ENCODE results near the gene POU6F1. TPM values are rescaled to one million over a fixed set of nuclear protein-coding genes. Genes with fewer than 3 reads are reported as not detected.

POU6F1 gene
- total and polyA plus RNA-seq, 2 of the 8 experiments (the other 6 are each of a cell fraction or from before 2014, with no cell fraction given) = 5.6 to 8.7 TPM

- ChIA-PET CTCF (ENCODE audit: partially characterized antibody) (interaction anchor here (1.2 to 2.5 kb wide), 3 partner anchors 8 to 143 kb away, joined by 3 to 7 read pairs (median 4); no protein-coding TSS in a partner anchor), POLR2A (ENCODE audit: partially characterized antibody) (interaction anchor here (1.5 to 2.5 kb wide), 2 partner anchors 10 to 21 kb away, joined by 4 to 8 read pairs; partner anchors contain the start of gene POU6F1)
- Histone ChIP-seq H3K9me3 (ENCODE audit: insufficient read depth in 2 of 2, low read depth in 1 of 2, low read length in 1 of 2) (no peaks in the 10 kb centered on the region), H3K56ac (replicated peaks; ENCODE audit: insufficient read length, low read depth, low read length) (no peak overlapping the region), H2BK20ac (ENCODE audit: low read length) (no peak overlapping the region), H4K5ac (ENCODE audit: insufficient read length, low read depth, low read length) (no peak overlapping the region), H3K4me1 (replicated peaks in 1 of 4; ENCODE audit: control insufficient read depth in 3 of 4, insufficient read depth in 4 of 4, low read length in 3 of 4) (no peaks in the 10 kb centered on the region), H3K79me2 (ENCODE audit: control insufficient read depth in 1 of 2, insufficient read depth in 2 of 2, low read length in 2 of 2) (no peaks in the 10 kb centered on the region), H3K36me3 (ENCODE audit: control insufficient read depth in 2 of 4, insufficient read depth in 4 of 4, low read length in 3 of 4) (no peaks in the 10 kb centered on the region), H4K8ac (ENCODE audit: extremely low read depth, insufficient read depth, low read length) (peak overlapping the region; percentile 68; the same call in 1 of the 2 replicates), H2BK120ac (replicated peaks; ENCODE audit: low read depth, low read length) (no peak overlapping the region), H2BK15ac (ENCODE audit: low read length) (no peak overlapping the region), H3K79me1 (ENCODE audit: low read depth, low read length) (no peaks in the 10 kb centered on the region), H3K9ac (replicated peaks in 1 of 4; ENCODE audit: extremely low read depth in 1 of 4, low read depth in 3 of 4, low read length in 3 of 4) (no peak overlapping the region), H3K23me2 (ENCODE audit: low read depth, low read length) (no peaks in the 10 kb centered on the region), H2AFZ (ENCODE audit: low read length) (no peak overlapping the region), H2BK12ac (ENCODE audit: low read depth, low read length) (no peak overlapping the region), H3K27me3 (replicated peaks in 1 of 4; ENCODE audit: control insufficient read depth in 3 of 4, extremely low read depth in 1 of 4, insufficient read depth in 3 of 4, low read length in 3 of 4) (no peaks in the 10 kb centered on the region), H3K23ac (ENCODE audit: insufficient read length) (no peak overlapping the region), H2BK5ac (ENCODE audit: low read depth, low read length) (no peak overlapping the region), H4K91ac (replicated peaks; ENCODE audit: insufficient read length, low read length) (no peak overlapping the region), H3K27ac (ENCODE audit: low read depth, low read length) (no peak overlapping the region), H2AK5ac (ENCODE audit: low read depth, low read length) (no peak overlapping the region), H4K20me1 (replicated peaks in 1 of 2; ENCODE audit: control insufficient read depth in 1 of 2, insufficient read depth in 2 of 2, low read length in 2 of 2) (no peaks in the 10 kb centered on the region), H3K4me3 (ENCODE audit: extremely low read depth in 1 of 4, insufficient read depth in 2 of 4, low read depth in 3 of 4, low read length in 4 of 4) (no peak overlapping the region), H3K4ac (replicated peaks; ENCODE audit: insufficient read length, low read depth, low read length) (no peak overlapping the region), H3K14ac (ENCODE audit: insufficient read length) (no peak overlapping the region), H3K4me2 (ENCODE audit: insufficient read depth in 1 of 2, low read depth in 2 of 2, low read length in 2 of 2) (no peak overlapping the region), H3K18ac (ENCODE audit: extremely low read depth, low read length) (no peak overlapping the region)
- DNase-seq (ENCODE audit: low read depth in 1 of 2, low spot score in 2 of 2) (no peak), FAIRE-seq (no peak)
- WGBS, 2 experiments (ENCODE audit: extremely low coverage in 1 of 2, insufficient coverage in 1 of 2, insufficient read length in 1 of 2, insufficient replicate concordance in 2 of 2, low coverage in 1 of 2, low lambda C conversion rate in 2 of 2, missing lambda C conversion rate in 1 of 2) = 90% methylated on average over 25 of the region's 38 CpGs; no CpG with 5 or more reads in 1 of the 2 experiments
- TF ChIP-seq TAF7 (optimal IDR thresholded peaks at IDR 0.05; ENCODE audit: borderline replicate concordance, low read depth, low read length) (no peak), CHD1 (IDR thresholded peaks at IDR 0.05; ENCODE audit: low read depth, low read length) (no peak), CBX8 (IDR thresholded peaks at IDR 0.05; ENCODE audit: borderline replicate concordance, low read depth, low read length) (no peak), HDAC6 (IDR thresholded peaks at IDR 0.05; ENCODE audit: low read depth, low read length) (no peak), CEBPB (IDR thresholded peaks at IDR 0.05; ENCODE audit: low read depth, low read length) (no peak), CBX5 (IDR thresholded peaks at IDR 0.05; ENCODE audit: low read depth, low read length) (no peak), ATF2 (IDR thresholded peaks at IDR 0.05; ENCODE audit: low read length) (no peak), ASH2L (IDR thresholded peaks at IDR 0.05; ENCODE audit: low read length) (no peak), PHF8 (conservative IDR thresholded peaks at IDR 0.05; ENCODE audit: low read depth, low read length) (no peak), SAP30 (IDR thresholded peaks at IDR 0.05; ENCODE audit: insufficient read depth, insufficient replicate concordance, low read length) (no peak), TEAD4 (IDR thresholded peaks at IDR 0.05; ENCODE audit: low read depth, low read length) (no peak)
These were observed 19.9 kb downstream of the POU6F1 start for GRCh38 chr12:51197736-51198567.

All from H1 (cell line).